Lung (tissue), 12 donors: ENCODE data around the gene SUPT3H. TPM values are rescaled to one million over a fixed set of nuclear protein-coding genes. Genes with fewer than 3 reads are reported as not detected.

Experiments used
- ATAC-seq: fragments of 200-7000 bp; cut with Tn5 transposase; one replicate; pipeline ENCODE4 v1.9.1; 2020; ENCODE audit warnings: moderate number of reproducible peaks; ENCODE audit not compliant: insufficient read depth, low FRiP score
- DNase-seq, 3 donors: peaks; one replicate each; pipeline ENCODE4 v3.0.0-alpha.2; 2013 to 2017
- H3K27ac ChIP-seq, 2 donors: one replicate each; pipeline ENCODE4 v1.5.1; 2013; ENCODE audit warnings: mild to moderate bottlenecking in 2 of 2, moderate library complexity in 2 of 2, control low read depth in 1 of 2, inconsistent platforms in 1 of 2, low read depth in 1 of 2, low read length in 1 of 2
- H3K27me3 ChIP-seq, 3 donors: one replicate each; pipeline ENCODE4 v1.5.1; 2013; ENCODE audit warnings: low read length in 2 of 3; ENCODE audit not compliant: control insufficient read depth in 3 of 3, insufficient read depth in 3 of 3
- H3K36me3 ChIP-seq, 4 donors: one replicate each; pipeline ENCODE4 v1.5.1; 2013; ENCODE audit warnings: low read length in 4 of 4, mild to moderate bottlenecking in 1 of 4, moderate library complexity in 1 of 4; ENCODE audit not compliant: control insufficient read depth in 4 of 4, insufficient read depth in 4 of 4
- H3K4me1 ChIP-seq, 5 donors: one replicate each; pipeline ENCODE4 v1.5.1; 2013; ENCODE audit warnings: low read length in 5 of 5, mild to moderate bottlenecking in 2 of 5, moderate library complexity in 1 of 5; ENCODE audit not compliant: control insufficient read depth in 5 of 5, insufficient read depth in 5 of 5
- H3K4me3 ChIP-seq: one replicate; pipeline ENCODE4 v1.5.1; 2013; ENCODE audit warnings: mild to moderate bottlenecking, control low read depth, moderate library complexity
- H3K9ac ChIP-seq, 2 donors: one replicate each; pipeline ENCODE4 v1.5.1; 2013; ENCODE audit warnings: low read length in 2 of 2, control low read depth in 1 of 2; ENCODE audit not compliant: insufficient read depth in 1 of 2
- H3K9me3 ChIP-seq, 4 donors: one replicate each; pipeline ENCODE4 v1.5.1; 2013; ENCODE audit warnings: low read length in 3 of 4, mild to moderate bottlenecking in 1 of 4, moderate library complexity in 1 of 4; ENCODE audit not compliant: control insufficient read depth in 4 of 4, insufficient read depth in 3 of 4
- WGBS, 2 donors: extraction: QIAGEN DNeasy Blood & Tissue Kit; methylation state at CpG; one replicate each; pipeline ENCODE4 v1.1.7; 2013; 5-methylcytosine and 5-hydroxymethylcytosine counted together
- polyA plus RNA-seq, 2 donors: library from polyadenylated mRNA; stranded (reverse); fragments of 200-250 nt; gene quantifications; one replicate each; pipeline ENCODE4 v1.2.1, GENCODE V29; 2013
- total RNA-seq, 2 donors: library from RNA; depleted of rRNA in 1 of 2; stranded (reverse); fragments of >200 nt in 1 of 2; gene quantifications; one replicate each; pipeline ENCODE4 v1.2.1, GENCODE V29; 2014 to 2021
- TF ChIP-seq, protein P1 (sequence below): IDR thresholded peaks from 2 replicates; pipeline ENCODE4 v1.5.1; 2012; ENCODE audit warnings: mild to moderate bottlenecking; ENCODE audit errors: control extremely low read depth, extremely low read depth
- donor health status: control.
- donor health status: control.
- donor health status: Bipolar disorder and iron deficiency.
- donor health status: healthy.
- donor health status: DM: yes; HTN: yes; CAD: no.

The SUPT3H gene
- total and polyA plus RNA-seq, 4 donors: 5.2 to 17.4 (median 8.2) TPM

- no peak for DNase-seq
- 96 to 99% methylated on average over 1 of the region's 1 CpG for WGBS, 2 donors
- H3K27me3 ChIP-seq: no peaks in the 10 kb centered on the region
- peaks cover 0 to 15% (median 4%) of the 10 kb centered on the region in 5 donors for H3K4me1 ChIP-seq
- no peak overlapping the region for H3K9ac ChIP-seq
- TF ChIP-seq, protein P1, sequence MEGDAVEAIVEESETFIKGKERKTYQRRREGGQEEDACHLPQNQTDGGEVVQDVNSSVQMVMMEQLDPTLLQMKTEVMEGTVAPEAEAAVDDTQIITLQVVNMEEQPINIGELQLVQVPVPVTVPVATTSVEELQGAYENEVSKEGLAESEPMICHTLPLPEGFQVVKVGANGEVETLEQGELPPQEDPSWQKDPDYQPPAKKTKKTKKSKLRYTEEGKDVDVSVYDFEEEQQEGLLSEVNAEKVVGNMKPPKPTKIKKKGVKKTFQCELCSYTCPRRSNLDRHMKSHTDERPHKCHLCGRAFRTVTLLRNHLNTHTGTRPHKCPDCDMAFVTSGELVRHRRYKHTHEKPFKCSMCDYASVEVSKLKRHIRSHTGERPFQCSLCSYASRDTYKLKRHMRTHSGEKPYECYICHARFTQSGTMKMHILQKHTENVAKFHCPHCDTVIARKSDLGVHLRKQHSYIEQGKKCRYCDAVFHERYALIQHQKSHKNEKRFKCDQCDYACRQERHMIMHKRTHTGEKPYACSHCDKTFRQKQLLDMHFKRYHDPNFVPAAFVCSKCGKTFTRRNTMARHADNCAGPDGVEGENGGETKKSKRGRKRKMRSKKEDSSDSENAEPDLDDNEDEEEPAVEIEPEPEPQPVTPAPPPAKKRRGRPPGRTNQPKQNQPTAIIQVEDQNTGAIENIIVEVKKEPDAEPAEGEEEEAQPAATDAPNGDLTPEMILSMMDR: no peak
- no peak overlapping the region for H3K27ac ChIP-seq
- H3K9me3 ChIP-seq: no peaks in the 10 kb centered on the region
- no peak for ATAC-seq
- H3K4me3 ChIP-seq: no peak overlapping the region
- H3K36me3 ChIP-seq: peaks cover 0 to 4% (median 0%) of the 10 kb centered on the region in 4 donors
These were observed 11.2 kb downstream of the SUPT3H start for GRCh38 chr6:45366534-45366933.

DNA sequence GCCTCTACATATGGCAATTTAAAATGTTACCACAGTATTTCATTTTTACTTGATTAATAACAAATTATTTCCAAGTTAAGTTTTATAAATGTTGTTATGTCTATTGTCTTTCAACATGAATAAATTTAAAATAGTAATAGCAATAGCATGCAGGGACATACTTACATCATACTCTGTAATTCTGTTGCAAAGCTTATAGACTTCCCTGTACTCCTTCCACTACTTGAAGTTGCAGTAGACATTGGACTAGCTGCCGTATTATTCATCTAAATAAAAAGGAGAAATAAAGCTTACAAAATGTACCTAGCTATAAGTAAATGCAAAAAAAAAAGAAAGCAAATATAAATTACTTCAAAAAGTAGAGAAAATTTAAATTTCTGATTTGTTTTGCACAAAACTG is 12.7 kb downstream of the SUPT3H start:
- TF ChIP-seq, protein P1: no peak
- Histone ChIP-seq H3K4me1 (peaks cover 0 to under 1% (median 0%) of the 10 kb centered on the region in 5 donors), H3K4me3 (no peak overlapping the region), H3K27me3 (no peaks in the 10 kb centered on the region), H3K9me3 (no peaks in the 10 kb centered on the region), H3K36me3 (peaks cover 0 to 4% (median 0%) of the 10 kb centered on the region in 4 donors), H3K27ac (no peak overlapping the region), H3K9ac (no peak overlapping the region)
- WGBS, 2 donors: 39 to 71% methylated on average over 1 of the region's 1 CpG
- no peak for DNase-seq
- ATAC-seq: no peak

GRCh38 chr6:45364466-45364865 is 13.3 kb downstream of the SUPT3H start:
- DNase-seq: no peak
- Histone ChIP-seq H3K9ac (no peak overlapping the region), H3K4me3 (no peak overlapping the region), H3K27me3 (no peaks in the 10 kb centered on the region), H3K9me3 (no peaks in the 10 kb centered on the region), H3K27ac (no peak overlapping the region), H3K36me3 (peaks cover 0 to 4% (median 0%) of the 10 kb centered on the region in 4 donors), H3K4me1 (no peaks in the 10 kb centered on the region)
- TF ChIP-seq, protein P1: no peak
- no peak for ATAC-seq

- no peak for DNase-seq
- Histone ChIP-seq H3K9ac (no peak overlapping the region), H3K4me3 (no peak overlapping the region), H3K9me3 (no peaks in the 10 kb centered on the region), H3K4me1 (peaks cover 0 to 4% (median 0%) of the 10 kb centered on the region in 5 donors), H3K27me3 (no peaks in the 10 kb centered on the region), H3K27ac (no peak overlapping the region), H3K36me3 (no peaks in the 10 kb centered on the region)
- WGBS, 2 donors: 97 to 98% methylated on average over 2 of the region's 2 CpGs
- ATAC-seq: no peak
- TF ChIP-seq, protein P1: no peak
These were observed 24.1 kb downstream of the SUPT3H start for GRCh38 chr6:45353654-45354053.
